Testis (tissue), 3 donors: ENCODE data around the gene GLI2. TPM values are rescaled to one million over a fixed set of nuclear protein-coding genes. Genes with fewer than 3 reads are reported as not detected.

Source experiments
- DNase-seq: peaks from one replicate; pipeline ENCODE4 v3.0.0-alpha.2; 2019
- H3K27ac ChIP-seq, 2 donors: fragments of 200-600 bp; sonication (generic); one replicate each; pipeline ENCODE4 v1.5.1; 2019
- H3K27me3 ChIP-seq: fragments of 200-600 bp; sonication (generic); one replicate; pipeline ENCODE4 v1.5.1; 2019
- H3K36me3 ChIP-seq: fragments of 200-600 bp; sonication (generic); one replicate; pipeline ENCODE4 v1.5.1; 2017; ENCODE audit warnings: low read depth; ENCODE audit errors: missing control alignments
- H3K4me1 ChIP-seq: fragments of 200-600 bp; sonication (generic); one replicate; pipeline ENCODE4 v1.5.1; 2019
- H3K4me3 ChIP-seq, 2 donors: fragments of 200-600 bp; sonication (generic); one replicate each; pipeline ENCODE4 v1.5.1; 2017 to 2019
- H3K9me3 ChIP-seq: fragments of 200-600 bp; sonication (generic); one replicate; pipeline ENCODE4 v1.5.1; 2017
- POLR2A ChIP-seq: fragments of 450-650 bp; IDR thresholded peaks from one replicate; pipeline ENCODE4 v1.6.1; 2017; ENCODE audit warnings: antibody characterized with exemption, mild to moderate bottlenecking, moderate library complexity
- WGBS, 2 donors: methylation state at CpG; one replicate each; pipeline ENCODE4 v1.1.5; 2018; 5-methylcytosine and 5-hydroxymethylcytosine counted together
- intact Hi-C: fragments of 100-400 bp; cut with DNase I; formaldehyde crosslinking; loops from one replicate; pipeline ENCODE4 v1.15.1; 2023; ENCODE audit warnings: low total_unique reads
- polyA plus RNA-seq: library from polyadenylated mRNA; stranded (reverse); fragments of 350-450 nt; fragmentation: Illumina TruSeq; extraction: RNeasy Lipid Tissue Mini Kit (QIAGEN cat#74804); gene quantifications from one replicate; pipeline ENCODE4 v1.2.3, GENCODE V29; 2014; ENCODE audit warnings: low read depth, low replicate concordance; ENCODE audit not compliant: insufficient read depth
- total RNA-seq, 2 donors: library from RNA; depleted of rRNA; stranded (reverse); fragments of >200 nt; gene quantifications; one replicate each; pipeline ENCODE4 v1.2.3, GENCODE V29; 2016
- TF ChIP-seq, protein P1 (sequence below), 3 experiments: fragments of 450-650 bp in 2 of 3; fragments of 200-600 bp in 1 of 3; sonication (generic) in 1 of 3; IDR thresholded peaks; one replicate each; pipeline ENCODE4 v1.5.1; 2016 to 2019; ENCODE audit warnings: antibody characterized with exemption in 3 of 3, mild to moderate bottlenecking in 2 of 3, moderate library complexity in 1 of 3

Gene GLI2
- total and polyA plus RNA-seq, 3 donors from 2014 or later = 5.1 to 21.4 (median 16.5) TPM

DNA sequence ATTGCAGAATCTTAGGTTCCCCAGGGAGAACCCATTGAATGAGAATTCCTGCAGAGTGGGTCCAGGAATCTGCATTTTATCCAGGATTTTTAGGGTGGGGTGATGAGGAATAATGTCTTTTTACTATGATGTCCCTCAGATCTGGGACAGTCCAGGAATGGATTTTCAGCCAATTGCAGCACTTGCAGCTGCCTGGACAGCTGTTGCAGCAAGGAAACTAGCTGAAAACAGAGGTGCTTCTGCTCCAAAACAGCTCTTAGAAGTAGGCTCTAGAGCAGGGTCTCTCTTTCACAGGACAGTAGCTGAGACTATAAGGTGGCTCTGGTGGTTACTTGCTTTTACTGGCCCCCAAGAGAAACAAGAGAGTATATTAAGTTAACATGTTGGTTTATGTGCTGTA is 9.1 kb downstream of the GLI2 start:
- peaks cover 6% of the 10 kb centered on the region for H3K4me1 ChIP-seq
- no peak overlapping the region for H3K4me3 ChIP-seq
- DNase-seq = peak; percentile 3
- no peak for TF ChIP-seq POLR2A
- TF ChIP-seq, protein P1, sequence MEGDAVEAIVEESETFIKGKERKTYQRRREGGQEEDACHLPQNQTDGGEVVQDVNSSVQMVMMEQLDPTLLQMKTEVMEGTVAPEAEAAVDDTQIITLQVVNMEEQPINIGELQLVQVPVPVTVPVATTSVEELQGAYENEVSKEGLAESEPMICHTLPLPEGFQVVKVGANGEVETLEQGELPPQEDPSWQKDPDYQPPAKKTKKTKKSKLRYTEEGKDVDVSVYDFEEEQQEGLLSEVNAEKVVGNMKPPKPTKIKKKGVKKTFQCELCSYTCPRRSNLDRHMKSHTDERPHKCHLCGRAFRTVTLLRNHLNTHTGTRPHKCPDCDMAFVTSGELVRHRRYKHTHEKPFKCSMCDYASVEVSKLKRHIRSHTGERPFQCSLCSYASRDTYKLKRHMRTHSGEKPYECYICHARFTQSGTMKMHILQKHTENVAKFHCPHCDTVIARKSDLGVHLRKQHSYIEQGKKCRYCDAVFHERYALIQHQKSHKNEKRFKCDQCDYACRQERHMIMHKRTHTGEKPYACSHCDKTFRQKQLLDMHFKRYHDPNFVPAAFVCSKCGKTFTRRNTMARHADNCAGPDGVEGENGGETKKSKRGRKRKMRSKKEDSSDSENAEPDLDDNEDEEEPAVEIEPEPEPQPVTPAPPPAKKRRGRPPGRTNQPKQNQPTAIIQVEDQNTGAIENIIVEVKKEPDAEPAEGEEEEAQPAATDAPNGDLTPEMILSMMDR (IDR thresholded peaks at IDR 0.05) = no peak
- H3K27me3 ChIP-seq = no peaks in the 10 kb centered on the region
- intact Hi-C loops = no loop called here
- no peaks in the 10 kb centered on the region for H3K36me3 ChIP-seq
- H3K9me3 ChIP-seq = no peaks in the 10 kb centered on the region
- H3K27ac ChIP-seq = no peak overlapping the region

DNA sequence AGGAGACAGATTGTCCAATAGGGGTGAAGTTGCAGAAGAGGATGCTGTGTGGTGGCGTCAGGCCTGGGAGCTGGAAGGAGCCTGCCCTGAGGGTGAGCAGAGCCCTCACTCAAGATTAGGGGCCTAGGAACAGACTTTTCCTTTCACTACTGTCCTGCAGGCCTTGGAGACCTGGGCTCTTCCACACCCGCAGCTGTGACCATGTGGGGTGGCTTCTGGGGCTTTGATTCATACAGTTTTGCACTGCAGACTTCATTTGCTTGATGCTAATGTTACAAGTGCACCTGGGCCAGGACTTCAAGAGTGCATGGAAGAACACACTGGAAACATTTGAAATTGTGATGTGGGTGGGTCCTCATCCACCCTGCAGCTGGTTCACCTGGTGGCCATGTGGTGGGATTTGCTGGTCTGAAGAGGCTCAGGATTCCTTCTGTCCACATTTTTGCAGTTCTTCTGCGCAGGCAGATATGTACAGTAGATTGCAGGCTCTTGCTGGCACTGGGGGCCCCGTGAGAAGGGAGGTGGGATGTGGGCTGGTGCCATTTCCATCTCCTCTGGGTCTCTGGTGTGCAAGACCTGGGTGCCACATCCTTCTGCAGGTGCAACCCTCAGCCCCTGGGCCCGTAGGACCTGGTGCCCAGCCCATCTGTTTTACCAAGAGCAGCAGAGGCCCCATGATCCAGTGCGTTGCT is 9.9 kb downstream of the GLI2 start:
- Histone ChIP-seq H3K27ac (no peak overlapping the region), H3K27me3 (no peaks in the 10 kb centered on the region), H3K9me3 (no peaks in the 10 kb centered on the region), H3K4me3 (no peak overlapping the region), H3K36me3 (no peaks in the 10 kb centered on the region), H3K4me1 (peaks cover 7% of the 10 kb centered on the region)
- DNase-seq = peak; percentile 4
- TF ChIP-seq, protein P1 (IDR thresholded peaks at IDR 0.05) = no peak
- TF ChIP-seq POLR2A = no peak
- intact Hi-C loops = no loop called here
- WGBS, 2 donors = 98 to 99% methylated on average over 6 of the region's 6 CpGs

DNA sequence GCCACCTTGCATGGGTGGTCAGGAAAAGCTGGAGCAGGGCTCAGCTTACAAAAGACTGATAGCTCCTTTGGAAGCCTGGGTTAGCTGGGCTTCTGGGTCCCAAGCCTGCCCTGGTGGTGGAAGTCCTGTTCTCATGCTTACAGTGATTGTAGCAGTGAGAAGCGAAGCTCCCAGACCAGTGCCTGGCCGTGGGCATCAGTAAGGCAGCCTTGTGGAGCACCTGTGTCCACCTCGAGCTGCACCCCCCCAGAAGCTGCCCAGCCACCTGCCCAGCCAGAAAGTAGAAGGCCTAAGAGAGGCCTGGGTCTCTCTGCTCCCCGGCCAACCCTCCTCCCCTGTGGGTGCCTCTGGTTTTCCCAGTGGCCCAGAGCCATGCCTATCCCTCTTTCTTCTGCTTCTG is 10.5 kb downstream of the GLI2 start:
- peaks cover 7% of the 10 kb centered on the region for H3K4me1 ChIP-seq
- no peaks in the 10 kb centered on the region for H3K27me3 ChIP-seq
- intact Hi-C loops = no loop called here
- H3K27ac ChIP-seq = no peak overlapping the region
- TF ChIP-seq, protein P1 (IDR thresholded peaks at IDR 0.05) = no peak
- TF ChIP-seq POLR2A = no peak
- H3K9me3 ChIP-seq = no peaks in the 10 kb centered on the region
- H3K36me3 ChIP-seq = no peaks in the 10 kb centered on the region
- 88 to 91% methylated on average over 4 of the region's 4 CpGs for WGBS, 2 donors
- DNase-seq = peak; percentile 10
- no peak overlapping the region for H3K4me3 ChIP-seq

DNA sequence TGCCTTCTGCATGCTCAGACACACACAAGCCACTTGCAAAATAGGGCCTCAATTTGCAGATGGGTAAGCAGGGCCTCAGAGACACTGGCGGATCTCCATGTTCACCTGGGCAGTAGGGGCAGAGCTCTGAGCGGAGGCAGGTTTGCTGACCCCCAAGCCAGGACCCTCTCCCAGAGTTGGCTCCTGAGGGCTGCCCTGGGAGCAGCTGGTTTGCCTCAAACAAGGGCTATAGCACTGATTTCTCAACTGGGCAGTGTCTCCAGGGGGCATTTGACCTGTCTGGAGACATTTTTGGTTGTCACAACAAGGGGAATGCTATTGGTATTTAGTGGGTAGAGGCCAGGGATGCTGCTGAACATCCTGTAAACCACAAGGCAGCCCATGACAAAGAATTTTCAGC is 11.6 kb downstream of the GLI2 start:
- Histone ChIP-seq H3K9me3 (no peaks in the 10 kb centered on the region), H3K4me1 (peaks cover 6% of the 10 kb centered on the region), H3K4me3 (no peak overlapping the region), H3K27ac (no peak overlapping the region), H3K27me3 (no peaks in the 10 kb centered on the region), H3K36me3 (no peaks in the 10 kb centered on the region)
- TF ChIP-seq POLR2A = no peak
- TF ChIP-seq, protein P1 (IDR thresholded peaks at IDR 0.05) = no peak
- peak; percentile 7 for DNase-seq
- 94 to 100% methylated on average over 2 of the region's 2 CpGs for WGBS, 2 donors
- intact Hi-C loops = no loop called here

DNA sequence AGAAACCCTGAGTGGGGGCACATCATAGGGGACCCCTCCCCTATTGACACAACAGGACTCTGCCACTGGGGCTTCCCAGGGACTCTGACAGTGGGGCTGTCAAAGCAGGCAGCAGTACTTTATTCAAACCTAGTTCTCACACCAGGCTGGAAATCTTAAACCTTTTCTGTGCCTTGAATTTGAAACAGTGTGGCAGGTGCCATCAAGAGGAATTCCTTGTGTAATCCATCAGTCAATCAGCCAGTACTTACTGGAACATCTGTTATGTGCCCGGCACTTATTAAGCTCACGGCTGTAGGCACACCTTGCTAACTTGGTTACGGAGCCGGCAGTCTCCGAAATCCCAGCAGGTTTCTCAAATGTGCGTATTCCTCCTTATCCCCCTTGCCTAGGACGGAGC is 12.0 kb downstream of the GLI2 start:
- H3K27ac ChIP-seq = no peak overlapping the region
- no peaks in the 10 kb centered on the region for H3K27me3 ChIP-seq
- no peaks in the 10 kb centered on the region for H3K9me3 ChIP-seq
- H3K36me3 ChIP-seq = no peaks in the 10 kb centered on the region
- 91 to 93% methylated on average over 7 of the region's 7 CpGs for WGBS, 2 donors
- H3K4me1 ChIP-seq = peaks cover 6% of the 10 kb centered on the region
- DNase-seq = peak; percentile 8
- intact Hi-C loops = no loop called here
- TF ChIP-seq, protein P1 (IDR thresholded peaks at IDR 0.05) = no peak
- no peak for TF ChIP-seq POLR2A
- H3K4me3 ChIP-seq = no peak overlapping the region
